Cerebellar cortex (tissue), 1 donor: ENCODE measurements around the gene TBXA2R.
"Not testable (repeated sequence)": the region's sequence is repeated elsewhere in the genome, so short reads cannot be mapped to it uniquely, and the experiment has no call there.

Experiments
- DNase-seq: peaks from one replicate; pipeline ENCODE4 v3.0.0-alpha.2; 2015; ENCODE audit warnings: low spot score

Gene TBXA2R

GRCh38 chr19:3639479-3639878, 32.8 kb upstream of the TBXA2R start:
- no peak for DNase-seq

GRCh38 chr19:3638208-3639193, 31.8 kb upstream of the TBXA2R start:
- no peak for DNase-seq

- DNase-seq, result no peak
These were observed 30.9 kb upstream of the TBXA2R start for GRCh38 chr19:3637621-3638020.

- no peak for DNase-seq
These were observed 30.3 kb upstream of the TBXA2R start for GRCh38 chr19:3636962-3637361.

DNA sequence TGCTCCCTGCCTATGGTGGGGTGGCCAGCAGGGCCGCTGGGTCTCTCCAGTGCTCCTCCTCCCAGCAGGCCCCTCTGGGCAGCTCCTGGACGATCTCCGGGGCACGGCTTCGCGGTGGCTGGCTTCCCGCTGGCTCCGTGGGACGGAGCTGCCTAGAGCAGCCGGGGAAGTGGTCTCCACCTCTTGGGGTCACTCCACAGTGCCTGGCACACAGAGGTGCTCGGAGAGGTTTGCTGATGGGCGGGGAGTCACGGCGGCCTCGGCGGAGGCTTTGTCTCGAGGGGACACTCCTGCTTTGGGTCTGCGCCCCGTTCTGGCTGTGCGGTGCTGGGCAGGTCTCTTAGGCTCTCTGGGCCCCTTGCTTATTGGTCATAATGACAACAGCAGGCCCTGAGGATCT, 29.8 kb upstream of the TBXA2R start:
- DNase-seq, result no peak

DNA sequence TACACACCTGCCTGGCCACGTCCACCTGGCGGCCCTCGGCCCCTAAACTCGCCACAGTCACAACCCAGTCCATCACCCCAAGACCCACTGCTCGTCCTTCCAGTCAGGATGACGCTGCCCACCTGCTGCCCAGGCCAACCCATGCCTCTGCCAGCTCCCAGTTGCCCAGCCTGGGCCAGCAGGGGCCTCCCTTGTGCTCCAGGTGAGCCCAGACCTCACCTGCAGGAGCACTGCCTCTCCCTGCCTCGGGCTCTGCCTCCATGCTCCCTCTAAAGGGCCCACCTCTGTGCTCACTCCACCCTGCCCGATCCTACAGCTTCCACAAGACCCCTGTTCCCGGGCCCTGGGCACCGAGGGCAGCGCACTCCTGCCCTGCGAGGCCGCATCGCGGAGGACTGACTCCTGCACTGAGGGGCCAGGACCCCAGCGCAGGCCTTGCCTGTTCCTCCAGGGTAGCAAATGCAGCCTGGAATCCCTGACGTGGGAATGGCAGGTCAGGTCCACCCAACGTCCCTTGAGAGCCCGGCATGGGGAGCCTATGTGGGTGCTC, 27.9 kb upstream of the TBXA2R start:
- no peak for DNase-seq

DNA sequence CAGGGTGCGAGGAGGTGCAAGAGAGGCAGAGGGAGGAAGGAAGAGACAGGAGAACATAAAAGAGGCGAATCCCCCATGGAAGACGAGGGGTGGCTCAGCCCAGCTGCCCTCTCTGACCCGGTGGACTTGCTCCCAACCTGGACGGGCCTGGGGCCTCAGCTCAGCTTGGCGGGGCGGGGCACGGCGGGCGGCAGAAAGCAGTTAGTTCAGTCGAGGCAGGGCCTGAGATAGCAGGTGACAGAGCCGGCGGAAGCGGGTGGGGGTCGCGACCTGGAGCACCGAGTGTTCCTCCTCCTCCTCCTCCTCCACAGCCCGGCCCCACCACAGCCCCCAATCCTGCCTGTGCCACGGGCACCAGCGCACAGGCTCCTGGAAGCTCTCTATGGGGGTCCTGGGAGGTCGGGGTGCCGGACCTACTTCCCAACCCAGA, 26.9 kb upstream of the TBXA2R start:
- DNase-seq, result no peak

DNA sequence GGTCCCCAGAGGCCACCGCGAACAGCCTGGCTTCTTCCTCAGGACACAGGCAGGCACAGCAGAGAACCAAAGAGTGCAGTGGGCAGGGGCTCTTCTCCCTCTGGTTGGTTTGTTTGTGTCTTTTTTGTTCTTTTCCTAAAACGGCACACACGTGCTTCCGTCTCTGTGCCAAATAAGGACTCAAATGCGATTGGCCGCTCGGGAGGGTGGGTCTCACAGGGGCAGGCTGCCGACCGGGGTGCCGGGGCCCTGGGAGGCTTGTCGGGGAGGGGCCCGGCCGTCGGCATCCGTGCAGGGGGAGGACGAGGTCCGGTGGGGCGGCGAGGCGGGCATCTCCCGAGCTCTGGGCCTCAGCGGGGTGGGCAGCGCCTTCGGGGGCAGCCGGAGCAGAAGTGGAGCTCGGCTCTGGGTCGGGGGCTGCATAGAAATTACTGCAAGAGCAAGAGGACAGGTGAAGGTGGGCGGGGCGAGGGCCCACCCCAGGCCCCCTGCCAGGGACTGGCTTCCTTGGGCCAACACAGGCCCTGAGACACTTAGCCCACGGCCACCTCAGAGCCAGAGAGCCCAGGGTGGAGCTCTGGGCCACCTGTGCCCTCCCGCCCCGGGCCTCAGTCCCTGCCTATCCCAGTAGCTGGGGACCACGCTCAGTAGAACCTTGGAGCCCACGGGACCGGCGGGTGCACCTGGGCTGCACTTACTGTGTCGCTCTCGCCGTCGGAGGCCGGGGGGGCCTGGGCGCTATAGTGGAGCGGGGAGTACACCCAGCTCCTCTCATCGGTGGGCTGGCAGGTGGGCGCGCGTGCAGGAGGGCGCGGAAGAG, 26.3 kb upstream of the TBXA2R start:
- no peak for DNase-seq

DNA sequence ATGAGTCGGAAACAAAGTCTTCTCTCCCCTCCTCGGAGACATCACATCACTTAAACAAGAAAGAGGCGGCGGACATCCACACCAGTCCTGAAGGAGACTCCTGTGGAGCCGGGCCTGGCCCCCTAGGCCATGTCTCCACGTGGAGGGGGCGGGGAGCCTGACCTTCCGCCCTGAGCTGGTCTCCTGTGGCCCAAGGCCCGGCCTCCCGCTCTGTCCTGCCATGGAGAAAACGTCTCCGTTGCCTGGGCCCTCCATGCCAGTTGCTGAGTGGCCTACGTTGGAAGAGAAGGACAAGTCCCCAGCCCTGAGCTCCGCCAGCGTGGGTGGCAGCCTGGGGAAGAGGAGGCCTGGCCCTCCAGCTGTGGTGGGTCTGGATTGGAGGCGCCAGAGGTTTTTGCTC, 25.4 kb upstream of the TBXA2R start:
- no peak for DNase-seq

DNA sequence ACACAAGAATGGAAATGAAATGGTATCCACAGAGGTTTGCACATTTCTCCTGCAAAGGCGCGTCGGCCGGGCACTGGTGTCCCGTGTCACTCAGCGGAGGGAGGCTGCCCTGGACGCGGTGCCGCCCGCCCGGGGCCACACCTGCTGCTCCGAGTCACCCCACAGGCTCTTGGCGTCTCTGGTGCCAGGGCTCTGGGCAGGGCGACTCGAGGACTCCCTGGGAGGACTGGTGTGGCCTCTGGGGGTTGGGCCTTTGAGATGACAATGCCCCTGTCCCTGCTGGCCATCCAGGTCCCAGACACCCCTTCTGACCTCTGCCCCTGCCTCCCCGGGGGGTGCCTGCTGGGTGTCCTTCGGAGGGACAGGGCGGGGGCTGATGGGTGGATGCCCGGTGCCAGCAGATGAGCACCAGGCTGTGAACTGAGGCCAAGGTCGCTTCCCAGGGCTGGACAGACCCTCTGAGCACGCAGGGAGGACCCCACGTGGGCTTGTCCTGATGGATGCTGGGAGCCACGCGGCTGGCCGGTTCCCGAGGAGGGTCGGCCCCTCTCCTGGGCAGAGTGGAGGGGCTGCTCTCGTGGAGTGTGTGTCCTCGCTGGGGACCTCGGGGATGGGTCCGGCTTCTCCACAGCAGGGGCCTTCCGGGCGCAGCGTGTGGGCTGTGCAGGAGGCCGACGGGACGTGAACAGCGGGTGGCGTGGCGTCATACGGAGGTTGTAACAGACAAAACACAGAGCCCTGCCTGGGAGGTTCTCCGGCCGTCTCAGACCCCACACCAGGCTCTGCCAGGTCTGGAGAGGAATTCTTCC, 24.6 kb upstream of the TBXA2R start:
- no peak for DNase-seq

DNA sequence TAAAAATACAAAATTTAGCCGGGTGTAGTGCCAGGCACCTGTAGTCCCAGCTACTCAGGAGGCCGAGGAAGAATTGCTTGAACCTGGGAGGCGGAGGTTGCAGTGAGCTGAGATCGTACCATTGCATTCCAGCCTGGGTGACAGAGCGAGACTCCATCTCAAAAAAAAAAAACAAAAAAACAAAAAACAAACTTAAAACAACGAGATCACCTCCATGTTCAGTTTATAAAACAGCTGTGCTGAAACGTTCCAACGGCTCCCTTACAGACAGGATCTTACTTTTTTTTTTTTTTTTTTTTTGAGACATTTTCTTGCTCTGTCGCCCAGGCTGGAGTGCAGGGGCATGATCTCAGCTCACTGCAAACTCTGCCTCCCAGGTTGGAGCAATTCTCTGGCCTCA, 22.1 kb upstream of the TBXA2R start:
- not testable (repeated sequence) for DNase-seq

- no peak for DNase-seq
These were observed 20.7 kb upstream of the TBXA2R start for GRCh38 chr19:3627351-3627723.

DNA sequence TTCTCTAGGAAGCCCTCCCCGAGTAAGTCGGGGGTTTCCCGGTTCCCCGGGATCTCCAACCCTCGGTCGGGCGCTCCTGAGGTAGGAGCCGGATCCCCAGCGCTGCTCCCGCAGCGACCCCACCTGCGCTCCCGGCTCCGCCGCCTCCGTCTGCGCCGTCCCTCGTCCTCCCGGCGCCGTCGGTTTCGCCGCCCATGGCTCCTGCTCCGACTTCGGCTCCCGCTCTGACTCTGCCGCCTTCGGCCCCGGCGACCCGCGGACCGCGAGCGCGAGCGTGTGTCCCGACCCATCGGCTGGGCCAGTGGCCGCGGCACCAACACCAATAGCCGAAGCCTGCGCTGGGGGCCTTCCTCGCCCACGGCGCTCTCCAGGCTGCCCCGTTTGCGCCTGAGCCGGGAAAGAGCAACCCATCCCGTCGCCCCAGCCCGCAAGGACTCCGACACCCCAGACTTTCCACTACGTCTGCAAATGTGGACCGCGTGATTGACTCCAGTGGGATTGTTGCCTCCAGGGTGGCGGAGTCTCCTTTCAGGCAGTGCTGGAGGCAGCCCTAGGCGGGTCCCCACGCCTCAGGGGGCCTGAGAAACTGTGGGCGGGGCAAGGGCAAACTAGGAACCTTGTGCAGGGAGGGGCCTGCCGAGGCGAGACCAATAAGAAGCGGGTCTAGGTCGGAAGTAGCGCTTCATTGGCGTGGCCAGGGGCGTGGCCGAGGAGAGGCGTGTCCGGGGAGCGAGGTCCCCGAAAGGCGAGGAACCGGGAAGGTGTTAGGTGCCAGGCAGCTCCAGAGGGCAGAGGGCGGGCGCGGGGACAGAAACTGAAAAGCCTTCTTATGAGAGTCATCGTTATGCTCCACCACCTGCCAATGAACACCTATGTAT, 20.0 kb upstream of the TBXA2R start, which contains the start of gene CACTIN:
TSS of gene CACTIN (minus strand) at position 318 of the 878 bp plus-strand sequence. CDS start at position 290, 28 bp downstream.
- peak; percentile 98 for DNase-seq

DNA sequence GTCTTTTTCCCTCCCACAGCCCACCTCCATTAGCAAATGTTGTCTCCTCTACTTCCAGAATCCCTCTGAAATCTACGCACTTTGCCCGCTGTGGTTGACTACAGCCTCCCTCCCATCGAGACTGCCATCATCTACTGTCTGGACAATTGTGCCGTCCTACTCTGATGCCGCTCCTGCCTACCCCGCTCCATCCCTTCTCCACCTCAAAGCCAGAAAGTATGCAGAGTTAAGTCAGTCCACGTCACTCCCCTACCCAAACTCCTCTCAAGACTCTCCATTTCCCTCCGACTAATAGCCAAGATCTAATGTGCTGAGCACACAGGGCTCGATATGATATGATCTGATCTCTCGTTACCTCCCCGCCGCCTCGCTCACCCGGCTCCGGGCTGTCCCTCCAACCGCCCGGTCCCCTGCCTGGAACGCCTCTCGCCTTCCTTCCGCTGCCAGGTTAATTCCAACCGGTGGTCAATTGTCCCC, 19.4 kb upstream of the TBXA2R start:
- no peak for DNase-seq

DNA sequence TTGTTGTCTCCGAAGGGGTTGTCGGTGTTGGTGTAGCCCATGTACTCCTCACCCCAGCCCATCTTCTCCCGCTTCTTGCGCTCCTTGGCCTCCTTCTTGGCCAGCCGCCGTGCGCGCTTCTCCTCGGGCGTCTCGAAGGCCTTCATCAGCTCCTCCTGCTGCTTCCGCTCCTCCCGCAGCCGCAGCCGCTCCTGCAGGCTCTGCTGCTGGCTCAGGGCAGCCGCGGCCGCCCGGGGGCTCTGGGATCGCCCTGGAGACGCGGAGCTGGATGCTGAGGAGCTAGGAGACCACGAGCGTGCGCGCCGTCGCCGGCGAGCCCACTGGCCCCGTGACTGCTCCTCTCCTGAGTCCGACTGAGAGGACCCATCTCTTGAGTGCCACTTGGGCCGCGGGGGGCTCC, 17.0 kb upstream of the TBXA2R start:
- no peak for DNase-seq

- DNase-seq, result no peak
These were observed 15.5 kb upstream of the TBXA2R start for GRCh38 chr19:3622224-3622623.

- DNase-seq, result no peak
These were observed 15.0 kb upstream of the TBXA2R start for GRCh38 chr19:3621689-3622088.

- no peak for DNase-seq
These were observed 14.3 kb upstream of the TBXA2R start for GRCh38 chr19:3620817-3621547.

DNA sequence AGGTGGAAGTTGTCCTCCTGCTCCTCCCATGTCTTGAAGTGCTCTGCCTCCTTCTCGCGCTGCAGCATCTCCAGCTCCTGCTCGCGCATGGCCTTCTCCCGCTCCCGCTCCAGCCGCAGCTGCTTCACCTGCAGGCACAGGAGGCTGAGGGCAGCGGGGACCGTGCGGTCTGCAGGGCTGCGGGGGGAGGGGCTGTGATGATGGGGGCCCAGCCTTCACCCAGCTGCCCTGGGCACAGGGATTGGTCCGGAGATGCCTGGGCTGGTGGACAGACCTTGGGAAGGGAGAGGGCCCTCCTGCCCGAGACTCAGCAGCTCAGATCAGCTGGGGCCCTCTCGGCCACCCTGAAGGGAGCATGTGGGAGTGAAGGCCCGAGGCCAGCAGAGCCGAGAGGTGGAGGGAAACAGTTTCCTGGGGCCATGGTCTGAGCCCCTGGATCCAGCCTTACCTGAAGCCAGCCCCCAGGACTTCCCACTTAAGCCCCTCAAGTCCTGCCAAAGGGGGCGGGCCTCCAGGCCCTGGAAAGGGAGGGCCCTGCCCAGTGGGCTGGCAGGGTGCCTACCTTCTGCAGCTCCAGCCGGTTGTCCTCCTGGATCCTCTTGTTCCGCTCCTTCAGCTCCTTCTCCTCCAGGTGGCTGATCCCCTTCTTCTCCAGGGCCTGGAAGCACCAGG, 13.6 kb upstream of the TBXA2R start:
- no peak for DNase-seq
